Activated CD4-positive, alpha-beta memory T cell treated with anti-CD3 and anti-CD28 coated beads for 36 hours (primary cell): ENCODE data around the gene SPTBN5. TPM values are rescaled to one million over a fixed set of nuclear protein-coding genes. Genes with fewer than 3 reads are reported as not detected.
A peak's percentile ranks its signal among the peaks of the same experiment; 100 is the strongest.
"Not testable (repeated sequence)": the region's sequence is repeated elsewhere in the genome, so short reads cannot be mapped to it uniquely, and the experiment has no call there.

Source experiments
- CTCF ChIA-PET: fragments of 350-600 bp; sonication (Branson Sonifier 250); formaldehyde crosslinking; loops from one replicate; lab custom pipeline; 2021; ENCODE audit warnings: antibody characterized with exemption, inconsistent platforms; lab: Charles Lee
- POLR2A ChIA-PET: fragments of 350-600 bp; sonication (Branson Sonifier 250); formaldehyde crosslinking; loops from one replicate; lab custom pipeline; 2021; ENCODE audit warnings: antibody characterized with exemption; lab: Charles Lee
- DNase-seq: peaks from one replicate; pipeline ENCODE4 v3.0.0-alpha.2; 2020
- H3K27ac Mint-ChIP-seq: one replicate; pipeline ENCODE4 v1.8.0; 2021; ENCODE audit warnings: mixed read lengths
- H3K27me3 Mint-ChIP-seq: one replicate; pipeline ENCODE4 v1.8.0; 2021; ENCODE audit warnings: mixed read lengths
- H3K36me3 Mint-ChIP-seq: one replicate; pipeline ENCODE4 v1.8.0; 2021; ENCODE audit warnings: mixed read lengths
- H3K4me1 Mint-ChIP-seq: one replicate; pipeline ENCODE4 v1.8.0; 2021; ENCODE audit warnings: low read depth, mixed read lengths
- H3K4me3 Mint-ChIP-seq: one replicate; pipeline ENCODE4 v1.8.0; 2021; ENCODE audit warnings: mild to moderate bottlenecking, mixed read lengths
- H3K9me3 Mint-ChIP-seq: one replicate; pipeline ENCODE4 v1.8.0; 2021; ENCODE audit warnings: mixed read lengths
- intact Hi-C: fragments of 100-400 bp; cut with micrococcal nuclease; formaldehyde crosslinking; loops from one replicate; pipeline ENCODE4 v1.15.1; 2023
- total RNA-seq, 2 experiments: library from RNA; stranded (reverse); gene quantifications; one replicate each; pipeline ENCODE4 v1.2.3, GENCODE V29; 2021

SPTBN5 gene
- total RNA-seq, 2 experiments from 2014 or later, result 0.88 to 1.6 TPM

- intact Hi-C loops, result no loop called here
- no peaks in the 10 kb centered on the region for H3K27me3 Mint-ChIP-seq
- H3K9me3 Mint-ChIP-seq, result no peaks in the 10 kb centered on the region
- DNase-seq, result no peak
- POLR2A ChIA-PET, result no interaction called here
- H3K4me3 Mint-ChIP-seq, result no peak within 1 kb of the TSS
- H3K36me3 Mint-ChIP-seq, result no peaks in the 10 kb centered on the region
- CTCF ChIA-PET, result interaction anchor here (0.6 to 1.3 kb wide), 2 partner anchors 108 to 373 kb away, joined by 3 to 4 read pairs; no protein-coding TSS in a partner anchor
- H3K27ac Mint-ChIP-seq, result no peak within 1 kb of the TSS
- peaks cover 15% of the 10 kb centered on the region for H3K4me1 Mint-ChIP-seq
Measured at GRCh38 chr15:41838400-41838897, 55.4 kb downstream of the SPTBN5 start, which contains the start of gene PLA2G4B. Gene PLA2G4B (plus strand): TSS chr15:41838847. CDS start chr15:41838914, 67 bp downstream.

DNA sequence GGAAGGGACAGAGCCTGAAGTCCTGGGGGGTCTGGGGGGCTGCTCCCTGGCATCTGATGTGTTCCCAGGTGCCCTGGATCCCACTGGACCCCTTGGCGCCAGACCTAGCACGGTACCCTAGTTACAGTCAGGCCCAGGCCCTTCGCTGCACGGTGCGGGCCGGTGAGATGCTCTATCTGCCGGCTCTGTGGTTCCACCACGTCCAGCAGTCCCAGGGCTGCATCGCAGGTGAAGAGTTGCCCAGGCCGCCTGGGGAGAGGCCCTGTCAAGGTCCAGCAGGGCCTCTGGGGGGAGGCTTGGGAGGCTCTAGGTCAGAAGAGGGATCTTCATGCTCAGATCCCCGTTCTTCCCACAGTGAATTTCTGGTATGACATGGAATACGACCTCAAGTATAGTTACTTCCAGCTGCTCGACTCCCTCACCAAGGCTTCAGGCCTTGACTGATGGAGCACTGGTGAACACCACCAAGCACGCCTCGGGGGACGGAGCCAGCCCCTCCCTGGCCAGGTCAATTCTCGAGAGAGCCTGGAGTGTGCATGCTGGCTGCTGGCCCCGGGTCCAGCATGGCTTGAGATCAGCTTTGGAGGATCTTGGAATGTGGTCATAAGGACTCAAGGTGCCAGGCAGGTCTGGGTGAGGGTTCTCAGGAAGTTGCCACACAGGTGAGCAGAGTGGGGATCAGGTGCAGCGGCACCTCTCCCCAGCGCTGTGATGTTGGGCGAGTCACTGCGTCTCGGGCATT lies 57.0 kb downstream of the SPTBN5 start:
- no peaks in the 10 kb centered on the region for H3K27me3 Mint-ChIP-seq
- CTCF ChIA-PET, result no interaction called here
- H3K36me3 Mint-ChIP-seq, result no peaks in the 10 kb centered on the region
- no peaks in the 10 kb centered on the region for H3K9me3 Mint-ChIP-seq
- POLR2A ChIA-PET, result no interaction called here
- H3K4me1 Mint-ChIP-seq, result peaks cover 28% of the 10 kb centered on the region
- no peak overlapping the region for H3K4me3 Mint-ChIP-seq
- no peak overlapping the region for H3K27ac Mint-ChIP-seq
- DNase-seq, result no peak
- intact Hi-C loops, result no loop called here

DNA sequence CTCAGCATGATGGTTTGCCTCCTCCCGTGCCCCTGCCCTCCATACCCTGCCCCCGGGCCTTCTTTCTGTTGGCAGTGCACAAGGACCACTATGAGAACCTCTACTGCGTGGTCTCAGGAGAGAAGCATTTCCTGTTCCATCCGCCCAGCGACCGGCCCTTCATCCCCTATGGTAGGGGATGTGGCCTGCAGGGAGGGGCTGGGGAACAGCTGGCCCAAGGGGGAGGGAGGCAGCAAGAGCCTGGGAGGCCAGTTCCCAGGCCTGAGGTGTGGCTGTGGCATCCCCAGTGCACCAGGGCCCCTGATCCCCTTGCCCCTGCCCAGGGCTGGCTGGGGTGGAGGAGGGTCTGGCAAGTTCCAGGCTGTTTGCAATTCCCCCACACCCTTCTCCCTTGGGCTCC lies 57.8 kb downstream of the SPTBN5 start:
- H3K27me3 Mint-ChIP-seq, result no peaks in the 10 kb centered on the region
- no peaks in the 10 kb centered on the region for H3K36me3 Mint-ChIP-seq
- ChIA-PET CTCF (no interaction called here), POLR2A (no interaction called here)
- no peak overlapping the region for H3K4me3 Mint-ChIP-seq
- DNase-seq, result no peak
- H3K4me1 Mint-ChIP-seq, result peaks cover 35% of the 10 kb centered on the region
- no peak overlapping the region for H3K27ac Mint-ChIP-seq
- intact Hi-C loops, result no loop called here
- H3K9me3 Mint-ChIP-seq, result no peaks in the 10 kb centered on the region

GRCh38 chr15:41834096-41834495 lies 59.8 kb downstream of the SPTBN5 start:
- H3K27ac Mint-ChIP-seq, result no peak overlapping the region
- no peaks in the 10 kb centered on the region for H3K9me3 Mint-ChIP-seq
- H3K4me1 Mint-ChIP-seq, result peaks cover 47% of the 10 kb centered on the region
- H3K27me3 Mint-ChIP-seq, result no peaks in the 10 kb centered on the region
- no peak overlapping the region for H3K4me3 Mint-ChIP-seq
- intact Hi-C loops, result no loop called here
- ChIA-PET POLR2A (no interaction called here), CTCF (interaction anchor here (3.4 kb wide), 1 partner anchor 60 kb away, joined by 21 read pairs; the partner anchor contains the start of gene MAPKBP1)
- H3K36me3 Mint-ChIP-seq, result no peaks in the 10 kb centered on the region
- DNase-seq, result no peak

DNA sequence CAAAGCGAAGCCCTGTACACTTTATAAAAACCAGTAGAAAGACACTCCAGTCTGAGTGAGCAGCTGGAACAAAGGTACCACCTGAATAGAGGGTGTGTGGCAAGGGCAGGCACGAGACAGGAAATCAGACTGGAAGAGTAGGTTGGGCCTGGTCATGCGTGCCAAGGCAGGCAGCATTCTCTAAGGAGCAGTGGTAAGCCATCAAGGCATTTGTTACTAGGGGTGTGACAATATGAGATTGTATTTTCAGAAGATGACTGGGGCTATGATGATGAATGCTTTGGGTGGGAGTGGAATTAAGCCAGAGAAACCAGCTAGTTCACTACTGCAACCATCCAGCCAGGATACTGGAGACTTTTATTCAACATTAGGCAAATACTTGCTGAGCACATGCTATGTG lies 61.0 kb downstream of the SPTBN5 start:
- H3K4me3 Mint-ChIP-seq, result no peak overlapping the region
- peak overlapping the region; percentile 1 for H3K27ac Mint-ChIP-seq
- no peaks in the 10 kb centered on the region for H3K9me3 Mint-ChIP-seq
- H3K27me3 Mint-ChIP-seq, result no peaks in the 10 kb centered on the region
- peak; percentile 41 for DNase-seq
- intact Hi-C loops, result no loop called here
- CTCF ChIA-PET, result interaction anchor here (1.0 to 3.4 kb wide), 2 partner anchors 22 to 59 kb away, joined by 3 to 21 read pairs; partner anchors contain the start of gene MAPKBP1
- no peaks in the 10 kb centered on the region for H3K36me3 Mint-ChIP-seq
- peaks cover 53% of the 10 kb centered on the region for H3K4me1 Mint-ChIP-seq
- POLR2A ChIA-PET, result no interaction called here

- Mint-ChIP-seq H3K9me3 (no peaks in the 10 kb centered on the region), H3K36me3 (no peaks in the 10 kb centered on the region), H3K27me3 (no peaks in the 10 kb centered on the region), H3K27ac (no peak overlapping the region), H3K4me1 (peaks cover 55% of the 10 kb centered on the region), H3K4me3 (no peak overlapping the region)
- intact Hi-C loops, result no loop called here
- CTCF ChIA-PET, result interaction anchor here (1.7 to 3.4 kb wide), 2 partner anchors 58 to 73 kb away, joined by 12 to 21 read pairs; partner anchors contain the start of gene MAPKBP1
- DNase-seq, result no peak
- POLR2A ChIA-PET, result interaction anchor here (0.6 kb wide), 1 partner anchor 75 kb away, joined by 3 read pairs; no protein-coding TSS in a partner anchor
Measured at GRCh38 chr15:41832208-41832607, 61.6 kb downstream of the SPTBN5 start.

DNA sequence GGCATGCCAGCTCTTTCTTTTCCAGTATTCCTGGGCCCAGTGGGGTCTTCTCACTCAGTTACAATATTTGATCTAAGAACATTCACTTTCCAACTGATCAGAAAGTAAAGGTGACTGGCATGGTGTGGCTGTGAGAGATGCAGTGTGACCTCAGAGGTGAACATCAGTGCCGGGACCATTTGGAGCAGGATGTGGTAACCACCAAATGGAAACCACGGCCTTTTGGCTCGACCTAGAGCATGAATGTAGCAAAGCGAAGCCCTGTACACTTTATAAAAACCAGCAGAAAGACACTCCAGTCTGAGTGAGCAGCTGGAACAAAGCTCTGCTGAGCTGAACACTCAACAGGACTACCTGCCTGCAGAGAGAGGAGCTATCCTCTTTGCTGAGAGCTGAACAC lies 62.6 kb downstream of the SPTBN5 start:
- intact Hi-C loops, result loop anchor here (1.0 kb wide), 1 partner anchor 73 kb away; no protein-coding TSS in a partner anchor
- POLR2A ChIA-PET, result interaction anchor here (0.6 to 1.7 kb wide), 2 partner anchors 39 to 76 kb away, joined by 3 to 6 read pairs; no protein-coding TSS in a partner anchor
- not testable (repeated sequence) for H3K9me3 Mint-ChIP-seq, H3K27me3 Mint-ChIP-seq, H3K4me3 Mint-ChIP-seq, H3K36me3 Mint-ChIP-seq
- H3K4me1 Mint-ChIP-seq, result peaks cover 55% of the 10 kb centered on the region
- H3K27ac Mint-ChIP-seq, result peak overlapping the region; percentile 46
- CTCF ChIA-PET, result interaction anchor here (1.2 to 3.4 kb wide), 6 partner anchors 20 to 141 kb away, joined by 3 to 21 read pairs (median 4); partner anchors contain the start of genes EHD4 and MAPKBP1
- DNase-seq, result peak; percentile 79

GRCh38 chr15:41829959-41830646 lies 63.8 kb downstream of the SPTBN5 start:
- DNase-seq, result no peak
- intact Hi-C loops, result loop anchor here (2.0 kb wide), 1 partner anchor 107 kb away; no protein-coding TSS in a partner anchor
- ChIA-PET CTCF (interaction anchor here (1.2 to 1.5 kb wide), 4 partner anchors 19 to 143 kb away, joined by 3 to 5 read pairs (median 3); partner anchors contain the start of gene EHD4), POLR2A (interaction anchor here (1.7 kb wide), 1 partner anchor 40 kb away, joined by 6 read pairs; no protein-coding TSS in a partner anchor)
- H3K36me3 Mint-ChIP-seq, result no peaks in the 10 kb centered on the region
- no peak overlapping the region for H3K4me3 Mint-ChIP-seq
- no peak overlapping the region for H3K27ac Mint-ChIP-seq
- no peaks in the 10 kb centered on the region for H3K9me3 Mint-ChIP-seq
- H3K27me3 Mint-ChIP-seq, result no peaks in the 10 kb centered on the region
- H3K4me1 Mint-ChIP-seq, result peaks cover 51% of the 10 kb centered on the region

DNA sequence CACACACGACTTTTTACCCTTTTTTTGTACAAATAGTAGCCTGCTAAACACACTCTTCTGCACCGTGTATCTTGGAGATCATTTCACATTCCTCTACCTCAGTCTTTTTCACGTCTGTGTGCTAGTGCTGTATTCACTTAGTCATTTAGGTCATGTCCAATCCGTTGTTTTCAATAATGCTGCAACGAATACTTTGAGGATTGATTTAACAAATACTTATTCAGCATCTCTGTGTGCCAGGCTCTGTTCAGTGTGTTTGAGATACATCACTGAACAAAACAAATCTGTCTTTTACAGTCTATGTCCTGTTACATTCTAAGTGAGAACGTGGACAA lies 65.1 kb downstream of the SPTBN5 start:
- peak overlapping the region; percentile 80 for H3K4me3 Mint-ChIP-seq
- POLR2A ChIA-PET, result interaction anchor here (0.6 to 1.0 kb wide), 2 partner anchors 42 to 144 kb away, joined by 3 read pairs; partner anchors contain the start of gene EHD4
- no peaks in the 10 kb centered on the region for H3K27me3 Mint-ChIP-seq
- no peak for DNase-seq
- CTCF ChIA-PET, result interaction anchor here (2.2 kb wide), 1 partner anchor 55 kb away, joined by 17 read pairs; the partner anchor contains the start of gene MAPKBP1
- peaks cover 44% of the 10 kb centered on the region for H3K4me1 Mint-ChIP-seq
- H3K36me3 Mint-ChIP-seq, result peaks cover 3% of the 10 kb centered on the region
- no peak overlapping the region for H3K27ac Mint-ChIP-seq
- H3K9me3 Mint-ChIP-seq, result no peaks in the 10 kb centered on the region
- intact Hi-C loops, result loop anchor here (1.0 to 2.0 kb wide), 4 partner anchors 42 to 143 kb away; partner anchors contain the start of gene MAPKBP1

- Mint-ChIP-seq H3K4me3 (peak within 1 kb of the TSS; percentile 80), H3K9me3 (no peaks in the 10 kb centered on the region), H3K27me3 (no peaks in the 10 kb centered on the region), H3K4me1 (peaks cover 40% of the 10 kb centered on the region), H3K27ac (peak within 1 kb of the TSS; percentile 52), H3K36me3 (peaks cover 3% of the 10 kb centered on the region)
- DNase-seq, result peak; percentile 96
- ChIA-PET POLR2A (interaction anchor here (0.6 to 1.0 kb wide), 2 partner anchors 42 to 144 kb away, joined by 3 read pairs; partner anchors contain the start of gene EHD4), CTCF (interaction anchor here (0.6 to 2.2 kb wide), 2 partner anchors 54 to 77 kb away, joined by 3 to 17 read pairs; partner anchors contain the start of gene MAPKBP1)
- intact Hi-C loops, result loop anchor here (1.0 to 2.0 kb wide), 4 partner anchors 42 to 143 kb away; partner anchors contain the start of gene MAPKBP1
Measured at GRCh38 chr15:41827880-41828806, 65.7 kb downstream of the SPTBN5 start, which contains the start of gene JMJD7. Gene JMJD7 (plus strand): TSS chr15:41828092. CDS start chr15:41828125, 33 bp downstream.
